Stimulated activated CD4-positive, alpha-beta T cell treated with anti-CD3 and anti-CD28 coated beads, Interleukin-1b, Interleukin-23, amount 100 ng/mL, for 48 hours (primary cell): ENCODE measurements around the gene NELL1.

Experiments used
- DNase-seq: peaks from one replicate; pipeline ENCODE4 v3.0.0-alpha.2; 2020

Gene NELL1

DNA sequence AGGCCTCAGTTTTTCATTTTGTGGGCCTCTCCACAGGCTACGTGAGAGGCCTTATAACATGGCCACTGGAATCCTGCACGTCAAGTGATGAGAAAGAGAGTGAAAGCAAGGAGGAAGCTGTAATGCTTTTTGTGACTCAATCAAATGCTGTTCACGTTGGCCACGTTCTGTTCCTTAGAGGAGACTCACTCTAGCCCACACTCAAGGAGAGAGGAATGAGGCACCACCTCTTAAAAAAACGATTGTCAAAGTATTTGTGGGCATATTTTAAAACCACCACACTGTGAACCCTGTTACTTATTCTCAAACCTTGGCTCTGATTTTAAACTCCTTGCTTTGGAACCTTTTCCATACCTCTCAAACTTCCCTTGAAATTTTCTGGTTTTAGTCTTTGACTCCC is 705.0 kb downstream of the NELL1 start:
- no peak for DNase-seq

DNA sequence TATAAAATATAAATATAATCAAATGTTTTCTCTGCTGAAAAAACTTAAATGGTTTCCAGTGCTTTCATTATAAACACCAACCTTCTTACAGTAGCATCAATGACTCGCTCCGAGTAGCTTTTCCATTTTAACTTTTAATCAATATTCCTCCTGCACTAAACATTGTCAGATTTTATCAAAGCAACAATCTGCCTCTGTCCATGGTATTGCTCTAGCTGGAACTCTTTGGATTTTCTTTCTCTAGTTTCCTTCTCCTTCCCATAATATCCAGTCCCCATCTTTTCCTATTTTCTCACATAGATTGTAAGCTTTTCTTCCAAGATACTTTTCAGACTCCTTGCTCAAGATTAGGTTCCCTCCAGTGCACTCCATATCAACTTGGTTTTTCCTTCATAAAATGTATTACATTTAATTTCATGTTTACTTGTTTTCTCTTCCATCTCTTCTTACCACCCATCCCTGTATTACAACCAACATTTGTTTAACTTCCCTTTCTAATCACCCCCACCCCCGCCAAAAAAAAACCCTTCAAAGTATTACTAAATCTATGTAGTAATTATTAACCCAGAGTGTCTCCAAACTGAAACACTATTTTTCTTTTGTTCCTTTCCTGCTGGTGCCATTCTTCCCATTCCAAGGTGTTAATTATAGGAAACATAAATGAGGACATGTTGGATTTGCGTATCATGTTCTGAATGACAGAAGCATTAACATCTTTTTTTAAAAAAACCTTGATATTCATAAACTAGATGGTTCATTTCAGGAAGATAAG is 716.5 kb downstream of the NELL1 start:
- no peak for DNase-seq

DNA sequence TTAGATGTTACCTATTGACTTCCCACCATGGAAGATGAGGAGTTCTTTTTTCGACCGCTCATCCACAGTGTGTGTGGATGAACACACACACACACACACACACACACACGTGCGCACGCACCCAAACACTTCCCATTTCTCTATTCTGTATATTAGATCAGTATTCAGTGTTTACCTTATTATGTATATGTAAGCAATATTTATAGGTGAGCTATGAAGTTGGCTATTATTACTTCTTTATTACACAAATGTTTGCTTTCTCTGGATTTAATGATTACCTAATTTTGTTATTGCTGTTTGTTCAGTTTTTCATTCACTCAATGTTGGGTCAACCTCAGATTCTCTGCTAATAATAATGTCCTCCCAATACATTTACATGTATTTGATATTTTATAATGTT is 721.0 kb downstream of the NELL1 start:
- DNase-seq = no peak

DNA sequence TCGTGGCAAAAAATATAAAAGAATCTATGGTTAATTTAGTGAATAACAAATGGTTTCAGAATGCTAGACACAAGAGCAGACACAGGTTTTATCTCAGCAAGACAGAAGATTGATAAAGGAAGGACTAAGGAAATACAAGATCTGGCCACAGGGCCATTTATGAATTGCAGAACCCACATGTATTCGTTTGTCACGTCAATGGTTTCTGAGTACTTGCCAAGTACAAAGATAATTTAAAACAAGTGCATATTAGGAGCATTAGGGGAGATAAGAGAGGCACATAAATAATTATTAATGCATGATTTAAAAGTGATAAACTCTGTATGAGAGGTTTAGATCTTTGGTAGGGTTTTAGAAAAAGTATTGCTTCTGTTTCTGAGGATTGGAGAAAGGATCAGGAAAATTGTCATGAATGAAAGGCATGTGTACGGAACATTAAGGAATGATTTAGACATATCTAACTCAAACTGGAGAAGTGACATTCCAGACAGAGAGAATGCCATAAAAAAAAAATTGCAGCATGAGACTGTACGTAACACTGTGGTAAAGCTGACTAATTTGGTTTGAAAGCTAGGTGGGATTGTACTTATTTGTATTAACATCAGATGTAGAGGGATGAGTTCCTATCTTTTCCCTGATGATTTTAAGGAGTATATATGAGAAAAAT is 727.1 kb downstream of the NELL1 start:
- no peak for DNase-seq

DNA sequence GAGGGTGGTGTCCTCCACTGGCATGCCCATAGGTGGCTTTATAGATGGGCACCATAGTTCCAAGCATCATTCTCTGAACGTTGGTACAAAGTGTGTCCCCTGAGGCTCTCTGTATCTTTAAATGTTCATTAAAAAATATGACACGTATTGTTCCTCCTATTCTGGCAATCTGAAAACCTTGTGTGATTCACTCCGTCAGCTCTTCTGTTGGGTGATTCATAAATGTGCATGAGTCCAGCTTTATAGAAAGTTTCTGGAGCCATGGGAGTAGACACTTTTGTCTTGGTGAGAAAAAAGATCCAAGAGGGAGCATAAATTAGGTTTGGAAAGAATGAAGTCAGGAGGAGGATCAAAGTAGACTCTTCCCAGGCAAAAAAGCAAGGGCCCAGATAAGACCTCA is 728.8 kb downstream of the NELL1 start:
- DNase-seq = no peak

GRCh38 chr11:21401496-21401895 is 732.1 kb downstream of the NELL1 start:
- no peak for DNase-seq

DNA sequence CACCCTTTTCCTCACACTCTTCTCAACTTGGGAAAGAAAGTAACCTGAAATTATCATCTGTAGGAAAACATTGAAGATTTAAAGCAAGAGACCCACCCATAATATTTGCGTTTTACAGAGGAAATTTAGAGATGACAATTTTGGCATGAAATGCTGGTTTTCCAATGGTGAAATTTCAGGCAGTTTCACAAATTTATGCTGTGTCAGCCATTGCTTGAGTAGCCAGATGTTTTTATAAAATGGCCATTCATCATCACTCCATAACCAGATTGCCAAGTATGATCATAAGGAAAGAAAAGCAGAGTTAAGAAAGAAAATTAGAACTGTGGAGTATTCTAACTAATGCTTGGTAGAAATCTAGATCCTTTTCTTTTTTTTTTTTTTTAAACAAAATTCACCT is 732.9 kb downstream of the NELL1 start:
- no peak for DNase-seq

DNA sequence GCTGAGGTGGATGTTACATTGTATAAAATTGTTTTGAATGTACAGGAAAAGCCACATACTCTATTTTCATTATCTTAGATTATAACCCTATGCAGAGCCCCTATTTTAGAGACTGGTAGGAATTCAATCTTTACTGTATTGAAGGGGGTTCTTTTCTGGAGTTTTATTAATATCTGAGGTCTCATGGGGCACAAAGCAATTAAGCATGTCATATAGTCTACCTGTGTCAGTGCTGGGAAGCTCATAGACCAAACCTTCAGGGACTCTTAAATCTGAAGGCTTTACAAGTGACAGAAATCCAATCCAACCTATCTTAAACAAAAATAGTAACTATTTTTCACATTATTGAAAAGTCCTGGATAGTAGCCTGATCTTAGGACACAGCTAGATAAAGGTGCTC is 733.7 kb downstream of the NELL1 start:
- DNase-seq = no peak

DNA sequence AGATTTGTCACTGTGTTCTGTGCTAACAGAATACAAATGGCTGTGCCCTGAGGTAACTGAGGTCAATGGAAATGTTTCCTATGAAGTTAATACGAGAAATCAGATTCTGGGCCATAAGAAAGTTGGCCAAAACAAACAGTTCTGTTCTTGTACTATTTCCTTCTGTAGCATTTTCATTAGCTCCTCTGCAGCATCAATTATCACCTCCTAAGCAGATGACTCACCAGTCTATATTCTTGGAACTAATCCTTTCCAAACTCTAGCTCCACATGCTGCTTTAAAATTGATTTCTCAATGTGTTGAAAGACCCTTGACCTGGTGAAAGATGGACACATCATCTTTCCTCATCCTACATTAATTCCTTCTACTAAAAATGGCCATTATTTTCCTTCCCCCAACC is 736.0 kb downstream of the NELL1 start:
- DNase-seq = no peak

GRCh38 chr11:21410513-21410912 is 741.1 kb downstream of the NELL1 start:
- no peak for DNase-seq

DNA sequence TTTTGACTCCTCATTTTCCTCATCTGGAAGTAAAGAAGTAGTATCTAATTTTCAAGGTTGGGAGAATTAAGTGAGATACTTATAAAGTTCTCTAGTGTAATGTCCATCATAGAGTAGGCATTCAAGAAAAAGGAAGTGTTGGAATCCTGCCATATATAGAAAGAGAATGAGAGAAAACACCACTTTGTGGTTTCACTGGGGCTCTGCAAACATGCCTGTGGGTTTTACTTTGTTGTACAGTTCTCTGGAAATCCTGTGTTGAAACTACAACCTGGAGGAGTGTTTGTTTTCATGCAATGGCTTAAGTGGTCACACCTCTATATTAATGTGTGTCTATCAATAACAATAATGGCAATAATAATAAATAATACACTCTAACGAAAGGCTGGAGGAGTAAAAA is 741.7 kb downstream of the NELL1 start:
- no peak for DNase-seq

DNA sequence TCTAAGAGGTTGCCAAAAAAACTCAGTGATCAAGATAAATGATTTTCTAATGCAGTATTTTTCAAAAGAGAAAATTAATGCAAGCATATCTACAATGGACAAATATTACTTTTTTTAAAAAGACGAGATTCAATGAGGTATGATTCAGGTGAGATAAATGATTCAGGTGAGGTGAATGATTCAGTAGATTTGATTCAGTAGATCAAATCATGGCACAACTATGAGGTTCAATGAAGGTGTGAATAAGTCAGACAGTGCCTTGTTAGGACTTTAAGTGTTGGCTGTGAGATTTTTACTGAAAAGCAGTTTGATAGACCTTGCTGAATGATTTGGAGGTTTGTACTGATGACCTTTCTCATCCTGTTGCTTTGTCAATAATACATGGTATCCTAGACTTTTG is 742.2 kb downstream of the NELL1 start:
- no peak for DNase-seq

DNA sequence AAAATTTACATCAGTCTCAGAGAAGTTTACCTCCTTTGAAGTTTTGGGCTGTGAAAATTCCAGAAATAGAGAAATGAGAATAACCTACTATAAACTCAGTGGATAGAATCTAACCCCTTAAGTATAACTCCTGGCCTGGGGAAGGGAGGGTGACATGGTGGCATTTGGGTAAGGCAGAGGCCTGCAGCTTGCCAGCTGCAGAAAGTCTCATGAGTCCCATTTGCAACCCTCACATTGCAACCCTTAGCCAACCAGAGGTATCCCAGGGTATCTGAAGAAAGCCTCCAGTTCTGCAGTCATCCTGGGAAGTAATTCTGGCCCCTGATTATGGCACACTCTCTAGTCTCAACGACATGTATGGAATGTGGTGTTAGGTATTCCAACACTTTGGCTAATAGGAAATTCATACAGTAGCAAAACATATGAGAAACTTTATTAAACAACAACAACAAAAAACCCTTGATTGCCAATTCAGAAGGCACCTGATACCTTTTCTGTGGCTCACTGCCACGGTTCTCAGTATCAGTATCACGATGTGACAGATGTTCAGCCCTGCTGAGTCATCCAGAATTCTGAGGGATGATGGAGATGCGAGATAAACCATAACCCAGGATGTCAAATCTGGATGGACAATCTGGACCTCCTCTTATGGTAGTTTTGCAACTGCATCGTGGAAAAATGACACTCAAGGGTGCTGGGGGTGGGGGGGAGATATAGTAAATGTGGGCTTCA is 743.4 kb downstream of the NELL1 start:
- DNase-seq = no peak

GRCh38 chr11:21414953-21415352 is 745.6 kb downstream of the NELL1 start:
- no peak for DNase-seq

DNA sequence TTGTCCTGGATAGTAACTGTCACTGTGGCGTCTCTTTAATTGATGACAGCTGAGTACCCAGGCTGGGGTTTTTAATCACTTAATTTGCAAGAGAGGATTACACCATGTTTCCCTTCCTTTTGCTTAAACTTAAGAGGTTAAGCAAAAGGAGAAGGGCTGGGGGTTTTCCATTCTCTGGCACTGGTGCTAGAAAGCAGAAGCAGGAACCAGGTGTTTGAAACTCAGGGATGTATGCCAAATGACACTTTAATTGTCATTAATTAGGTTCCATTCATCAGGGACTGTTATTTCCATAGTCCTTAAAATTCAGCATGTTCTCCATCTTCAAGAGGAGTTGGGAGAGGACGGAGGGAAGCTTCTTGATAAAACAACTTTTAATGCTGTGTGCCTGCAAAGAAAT is 746.2 kb downstream of the NELL1 start:
- no peak for DNase-seq

DNA sequence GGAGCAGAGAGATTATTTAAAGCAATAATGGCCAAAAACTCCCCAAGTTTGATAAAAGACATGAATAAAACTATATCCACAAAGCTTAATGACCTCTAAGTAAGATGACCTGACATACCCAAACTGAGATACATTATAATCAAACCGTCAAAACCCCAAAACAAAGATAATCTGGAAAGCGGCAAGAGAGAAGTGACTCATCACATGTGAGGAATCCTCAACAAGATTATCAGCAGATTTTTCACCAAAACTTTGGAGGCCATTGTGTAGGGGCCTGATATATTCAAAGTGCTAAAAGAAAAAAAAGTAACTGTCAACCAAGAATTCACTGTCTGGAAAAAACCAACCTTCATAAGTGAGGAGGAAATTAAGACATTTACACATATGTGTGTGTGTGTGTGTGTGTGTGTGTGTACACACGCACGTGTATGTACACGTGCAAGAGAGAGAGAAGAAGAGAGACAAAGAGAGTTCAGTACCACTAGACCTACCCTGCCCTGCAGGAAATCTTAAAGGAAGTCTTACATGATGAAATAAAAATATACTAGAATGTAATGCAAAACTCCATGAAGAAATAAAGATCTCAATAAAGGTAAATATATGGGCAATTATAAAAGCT is 752.4 kb downstream of the NELL1 start:
- DNase-seq = no peak

DNA sequence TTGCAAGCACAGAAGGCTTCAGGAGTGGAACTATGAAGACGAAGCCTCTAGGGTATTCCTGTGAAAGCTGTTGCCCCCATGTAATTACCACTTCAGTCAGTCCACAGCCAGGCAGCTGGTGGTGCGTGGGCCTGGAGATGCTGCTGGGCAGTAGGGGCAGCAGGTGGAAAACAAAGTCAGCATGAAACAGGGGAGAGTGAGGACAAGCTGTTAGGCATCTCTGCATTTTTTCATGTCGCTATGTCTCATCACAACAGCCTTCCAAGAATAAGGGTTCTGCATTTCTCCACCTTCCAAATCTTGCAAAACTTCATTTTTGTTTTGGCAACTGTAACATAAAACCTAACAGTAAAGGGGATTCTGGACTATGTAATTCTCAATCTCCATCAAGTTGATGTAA is 757.5 kb downstream of the NELL1 start:
- no peak for DNase-seq

- no peak for DNase-seq
Measured at GRCh38 chr11:21427726-21428125, 758.3 kb downstream of the NELL1 start.

DNA sequence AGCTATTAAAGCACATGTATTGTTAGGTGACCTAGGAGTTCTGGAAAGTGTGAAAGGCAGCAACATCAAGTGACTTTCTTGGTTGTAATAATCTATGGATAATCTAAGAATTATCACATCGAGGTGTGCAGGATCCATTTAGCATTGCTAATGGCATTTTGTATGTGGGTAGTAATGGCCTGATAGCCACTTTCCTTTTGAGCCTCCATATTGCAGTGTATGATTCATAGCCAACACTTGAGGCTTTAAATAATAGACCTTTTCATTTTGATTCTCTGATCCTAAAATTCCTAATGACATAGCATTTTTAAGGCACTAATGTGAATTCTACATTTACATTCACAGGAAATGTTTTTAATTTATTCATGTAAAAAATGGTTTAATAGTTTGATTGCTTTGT is 759.4 kb downstream of the NELL1 start:
- DNase-seq = no peak

DNA sequence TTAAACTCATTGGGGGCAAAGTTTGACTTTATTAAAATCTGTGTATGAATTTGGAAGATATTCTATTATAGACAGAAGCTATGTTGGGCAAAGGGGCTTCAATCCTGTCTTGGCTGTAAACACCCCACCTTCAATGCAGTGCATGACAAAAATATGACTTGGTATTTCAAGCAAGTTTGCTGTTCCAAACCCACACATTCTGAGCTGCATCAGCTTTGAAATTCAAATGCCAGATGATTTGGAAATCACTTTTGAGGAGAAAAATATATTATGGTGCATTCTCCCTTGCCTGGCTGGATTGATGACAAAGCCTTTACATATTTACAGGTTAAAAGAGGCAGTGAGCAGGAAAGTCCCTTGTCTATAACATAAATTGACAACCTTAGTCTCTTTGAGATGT is 760.0 kb downstream of the NELL1 start:
- DNase-seq = no peak

- DNase-seq = no peak
Measured at GRCh38 chr11:21430537-21430936, 761.2 kb downstream of the NELL1 start.

DNA sequence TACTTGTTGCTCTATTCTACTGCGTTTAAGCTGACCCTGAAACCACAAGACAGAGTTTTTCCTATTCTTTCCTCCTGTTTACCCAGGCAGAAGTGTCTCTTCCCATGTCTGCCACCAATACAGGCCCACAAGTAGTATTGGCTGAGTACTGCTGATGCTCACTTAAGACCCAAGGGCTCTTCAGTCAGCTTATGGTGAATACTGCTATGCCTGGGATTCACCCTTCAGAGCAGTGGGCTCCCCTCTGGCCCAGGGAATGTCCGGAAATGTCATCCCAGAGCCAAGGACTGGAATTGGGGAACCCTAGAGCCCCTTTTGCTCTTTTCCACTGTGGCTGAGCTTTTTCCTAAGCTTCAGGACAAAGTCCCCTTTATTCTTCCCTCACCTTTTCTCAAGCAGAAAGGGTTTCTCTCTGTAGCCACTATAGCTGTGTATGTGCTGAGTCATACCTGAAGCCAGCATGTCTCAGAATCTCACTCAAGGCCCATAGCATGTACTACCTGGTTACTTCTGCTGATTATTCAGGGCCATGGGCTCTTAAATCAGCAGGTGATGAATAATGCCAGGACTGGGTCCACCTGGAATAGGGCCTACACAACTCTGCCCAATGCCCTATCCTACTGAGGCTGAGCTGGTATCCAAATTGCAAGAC is 777.7 kb downstream of the NELL1 start:
- no peak for DNase-seq

DNA sequence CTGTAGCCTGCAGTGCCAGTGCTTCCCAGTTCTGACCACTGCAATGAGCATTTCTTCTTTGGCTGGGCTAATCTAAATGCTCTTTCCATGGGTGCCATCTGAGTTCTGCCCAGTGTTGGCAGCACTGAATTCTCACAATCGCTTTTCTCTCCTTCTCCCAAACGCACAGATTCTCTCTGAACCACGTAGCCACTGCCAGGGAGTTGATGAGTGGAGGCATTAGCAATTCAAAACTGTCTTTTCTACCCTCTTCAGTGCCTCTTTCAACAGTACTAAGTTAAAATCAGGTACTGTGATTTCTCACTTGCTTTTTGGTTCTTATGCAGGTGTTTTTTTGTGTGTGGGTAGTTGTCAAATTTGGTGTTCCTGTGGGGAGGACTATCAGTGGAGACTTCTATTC is 778.5 kb downstream of the NELL1 start:
- DNase-seq = no peak
